SK-N-SH (cell line): ENCODE data around the gene AHCTF1. TPM values are rescaled to one million over a fixed set of nuclear protein-coding genes. Genes with fewer than 3 reads are reported as not detected.
"Not testable (repeated sequence)": the region's sequence is repeated elsewhere in the genome, so short reads cannot be mapped to it uniquely, and the experiment has no call there.

Experiments used
- CTCF ChIA-PET: fragments of 300-600, 350-600 bp; formaldehyde crosslinking; extraction: SDS; loops from one replicate; lab custom pipeline; 2021; lab: Yijun Ruan, JAX
- POLR2A ChIA-PET: fragments of 350-600 bp; sonication (Branson Sonifier 250); formaldehyde crosslinking; extraction: SDS; loops from one replicate; lab custom pipeline; 2020; ENCODE audit warnings: antibody characterized with exemption, inconsistent platforms; lab: Yijun Ruan, JAX
- DNase-seq: peaks from one replicate; pipeline ENCODE4 v3.0.0; 2012
- H2AFZ ChIP-seq: fragments of 200-600 bp; sonication (generic); 2 replicates; pipeline ENCODE4 v1.8.1; 2016; ENCODE audit warnings: antibody characterized with exemption, mild to moderate bottlenecking, low read depth
- H3F3A ChIP-seq: fragments of 200-600 bp; sonication (generic); replicated peaks from 2 replicates; pipeline ENCODE3; 2016; ENCODE audit warnings: antibody characterized with exemption, mild to moderate bottlenecking; ENCODE audit not compliant: insufficient read depth
- H3K27ac ChIP-seq, 2 experiments: fragments of 200-500 bp in 1 of 2; fragments of 200-600 bp in 1 of 2; sonication (Bioruptor generic) in 1 of 2; sonication (generic), shearing (Covaris generic) in 1 of 2; 2 replicates each; pipeline versions ENCODE4 v1.5.1 to v1.6.1; 2014 to 2016; ENCODE audit warnings: low read depth in 2 of 2, inconsistent platforms in 1 of 2, low read length in 1 of 2, mild to moderate bottlenecking in 1 of 2, mixed read lengths in 1 of 2
- H3K27me3 ChIP-seq: fragments of 200-600 bp; sonication (generic), shearing (Covaris generic); 2 replicates; pipeline ENCODE4 v1.6.1; 2016; ENCODE audit warnings: mixed run types; ENCODE audit not compliant: insufficient read depth
- H3K36me3 ChIP-seq, 2 experiments: fragments of 200-500 bp in 1 of 2; fragments of 200-600 bp in 1 of 2; sonication (Bioruptor generic) in 1 of 2; sonication (generic) in 1 of 2; replicated peaks in 1 of 2; 2 replicates each; pipeline versions ENCODE3 to v1.5.1; 2014 to 2016; ENCODE audit warnings: low read length in 1 of 2, mild to moderate bottlenecking in 1 of 2; ENCODE audit not compliant: insufficient read depth in 2 of 2, control insufficient read depth in 1 of 2
- H3K4me1 ChIP-seq, 2 experiments: fragments of 200-500 bp in 1 of 2; fragments of 200-600 bp in 1 of 2; sonication (Bioruptor generic) in 1 of 2; sonication (generic), shearing (Covaris generic) in 1 of 2; 2 replicates each; pipeline versions ENCODE4 v1.5.1 to v1.6.1; 2014 to 2016; ENCODE audit warnings: low read depth in 1 of 2, low read length in 1 of 2, mixed run types in 1 of 2; ENCODE audit not compliant: insufficient read depth in 2 of 2, control insufficient read depth in 1 of 2
- H3K4me2 ChIP-seq: fragments of 200-600 bp; sonication (generic), shearing (Covaris generic); 2 replicates; pipeline ENCODE4 v1.6.1; 2017; ENCODE audit warnings: mixed run types
- H3K4me3 ChIP-seq, 2 experiments: fragments of 200-500 bp in 1 of 2; fragments of 200-600 bp in 1 of 2; sonication (Bioruptor generic) in 1 of 2; sonication (generic), shearing (Covaris generic) in 1 of 2; 2 replicates each; pipeline versions ENCODE4 v1.5.1 to v1.8.1; 2014 to 2016; ENCODE audit warnings: low read depth in 2 of 2, inconsistent platforms in 1 of 2, low read length in 1 of 2, mild to moderate bottlenecking in 1 of 2, mixed read lengths in 1 of 2, moderate library complexity in 1 of 2
- H3K79me2 ChIP-seq: fragments of 200-600 bp; sonication (generic); 2 replicates; pipeline ENCODE4 v1.8.1; 2017; ENCODE audit warnings: mild to moderate bottlenecking; ENCODE audit not compliant: insufficient read depth
- H3K9ac ChIP-seq: fragments of 200-600 bp; sonication (generic); 2 replicates; pipeline ENCODE4 v1.6.1; 2017; ENCODE audit warnings: mixed run types
- H3K9me2 ChIP-seq: fragments of 200-600 bp; sonication (generic); 2 replicates; pipeline ENCODE4 v1.6.1; 2017; ENCODE audit warnings: mixed run types
- H3K9me3 ChIP-seq: fragments of 200-600 bp; sonication (generic); 2 replicates; pipeline ENCODE4 v1.6.1; 2017; ENCODE audit warnings: mixed run types, mild to moderate bottlenecking, moderate library complexity
- H4K20me1 ChIP-seq: fragments of 200-600 bp; sonication (generic); 2 replicates; pipeline ENCODE4 v1.6.1; 2017; ENCODE audit warnings: mild to moderate bottlenecking, mixed run types; ENCODE audit not compliant: insufficient read depth
- CHD2 ChIP-seq: fragments of 150-350 bp; IDR thresholded peaks from 2 replicates; pipeline ENCODE4 v1.6.1; 2018; ENCODE audit warnings: low read length; ENCODE audit not compliant: partially characterized antibody
- CTCF ChIP-seq: fragments of 200-600 bp; sonication (generic); IDR thresholded peaks from 2 replicates; pipeline ENCODE4 v1.6.1; 2017; ENCODE audit warnings: antibody characterized with exemption, mild to moderate bottlenecking, moderate library complexity
- ELF1 ChIP-seq: IDR thresholded peaks from 2 replicates; pipeline ENCODE4 v1.4.0; 2012
- GATA2 ChIP-seq: sonication (generic); formaldehyde crosslinking; IDR thresholded peaks from 2 replicates; pipeline ENCODE4 v1.5.0; 2020; ENCODE audit warnings: mild to moderate bottlenecking, missing genetic modification reagents
- JUND ChIP-seq: IDR thresholded peaks from 2 replicates; pipeline ENCODE4 v1.4.0; 2012
- MXI1 ChIP-seq: IDR thresholded peaks from 2 replicates; pipeline ENCODE4 v1.6.1; 2012; ENCODE audit warnings: mild to moderate bottlenecking, low read depth, low read length, improper control_type of control experiment
- NFIC ChIP-seq: IDR thresholded peaks from 2 replicates; pipeline ENCODE4 v1.4.0; 2012; ENCODE audit warnings: borderline replicate concordance
- PBX3 ChIP-seq: IDR thresholded peaks from 2 replicates; pipeline ENCODE4; 2012
- RAD21 ChIP-seq: IDR thresholded peaks from 2 replicates; pipeline ENCODE4 v1.6.1; 2012; ENCODE audit warnings: mild to moderate bottlenecking, low read length
- RFX5 ChIP-seq: IDR thresholded peaks from 2 replicates; pipeline ENCODE4 v1.6.1; 2012; ENCODE audit warnings: mild to moderate bottlenecking, improper control_type of control experiment, low read length
- TAF1 ChIP-seq: IDR thresholded peaks from 2 replicates; pipeline ENCODE4 v1.6.1; 2012; ENCODE audit warnings: low read depth, mild to moderate bottlenecking, low read length, moderate library complexity, borderline replicate concordance
- TCF12 ChIP-seq: IDR thresholded peaks from 2 replicates; pipeline ENCODE4 v1.4.0; 2012
- YY1 ChIP-seq: IDR thresholded peaks from 2 replicates; pipeline ENCODE4 v1.4.0; 2012; ENCODE audit warnings: low read depth, mild to moderate bottlenecking
- ZBTB33 ChIP-seq: IDR thresholded peaks from 2 replicates; pipeline ENCODE4 v1.4.0; 2012; ENCODE audit warnings: low read depth, borderline replicate concordance
- WGBS: methylation state at CpG from one replicate; pipeline ENCODE4 v1.1.6; 2017; ENCODE audit warnings: low lambda C conversion rate; 5-methylcytosine and 5-hydroxymethylcytosine counted together
- polyA plus RNA-seq, 3 experiments: library from polyadenylated mRNA; depleted of rRNA; stranded (reverse); fragments of >200 nt; gene quantifications; 2 replicates each; pipeline ENCODE4 v1.2.3, GENCODE V29; 2012
- TF ChIP-seq, protein P1 (sequence below): IDR thresholded peaks from 2 replicates; pipeline ENCODE4 v1.4.0; 2012; ENCODE audit warnings: low read depth, borderline replicate concordance

AHCTF1 gene
- polyA plus RNA-seq, 1 of the 3 experiments (the other 2 are of a cell fraction), result 8.5 TPM

GRCh38 chr1:246822154-246822553 is 109.6 kb downstream of the AHCTF1 start:
- H3K9me3 ChIP-seq, H3F3A ChIP-seq, H3K9ac ChIP-seq, H3K9me2 ChIP-seq, H3K4me1 ChIP-seq, CTCF ChIA-PET, H3K36me3 ChIP-seq, H3K4me2 ChIP-seq, DNase-seq, H3K27ac ChIP-seq, H3K27me3 ChIP-seq, H3K4me3 ChIP-seq, H3K79me2 ChIP-seq, H4K20me1 ChIP-seq, H2AFZ ChIP-seq, POLR2A ChIA-PET: not testable (repeated sequence)
- 67% methylated on average over 6 of the region's 7 CpGs for WGBS

DNA sequence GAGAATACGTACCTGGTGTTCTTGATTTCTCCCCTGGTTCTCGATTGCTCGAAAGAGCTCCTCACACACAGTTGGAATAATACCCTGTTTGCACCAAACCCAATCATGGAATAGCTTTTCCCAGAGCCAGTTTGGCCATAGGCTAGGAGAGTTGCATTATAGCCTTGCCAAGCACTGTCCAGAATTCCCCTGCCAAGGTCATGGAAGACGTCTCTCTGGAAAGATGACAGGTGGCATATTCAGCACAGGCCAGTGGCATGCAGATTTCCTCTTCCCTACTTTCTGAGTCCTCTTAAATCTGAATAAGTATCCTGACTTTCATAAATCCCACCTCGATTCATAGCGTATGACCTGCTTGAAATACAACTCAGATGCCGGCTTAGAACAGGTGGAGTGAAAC is 111.1 kb downstream of the AHCTF1 start:
- Histone ChIP-seq H3K9me3 (no peaks in the 10 kb centered on the region), H3K79me2 (no peaks in the 10 kb centered on the region), H3K4me3 (no peak overlapping the region), H3K36me3 (no peaks in the 10 kb centered on the region), H3K9ac (no peak overlapping the region), H2AFZ (no peak overlapping the region), H3K9me2 (no peaks in the 10 kb centered on the region), H3K27ac (no peak overlapping the region), H3F3A (no peaks in the 10 kb centered on the region), H4K20me1 (no peaks in the 10 kb centered on the region), H3K4me1 (no peaks in the 10 kb centered on the region), H3K4me2 (no peak overlapping the region), H3K27me3 (peaks cover 5% of the 10 kb centered on the region; the same call in 1 of the 2 replicates)
- WGBS, result 65% methylated on average over 7 of the region's 7 CpGs
- TF ChIP-seq RAD21 (no peak), GATA2 (CRISPR knock-in tag) (no peak), JUND (no peak), RFX5 (no peak), CHD2 (no peak), YY1 (no peak), NFIC (no peak), TCF12 (no peak), PBX3 (no peak), MXI1 (no peak), TAF1 (no peak), ELF1 (no peak), CTCF (no peak), ZBTB33 (no peak)
- TF ChIP-seq, protein P1, sequence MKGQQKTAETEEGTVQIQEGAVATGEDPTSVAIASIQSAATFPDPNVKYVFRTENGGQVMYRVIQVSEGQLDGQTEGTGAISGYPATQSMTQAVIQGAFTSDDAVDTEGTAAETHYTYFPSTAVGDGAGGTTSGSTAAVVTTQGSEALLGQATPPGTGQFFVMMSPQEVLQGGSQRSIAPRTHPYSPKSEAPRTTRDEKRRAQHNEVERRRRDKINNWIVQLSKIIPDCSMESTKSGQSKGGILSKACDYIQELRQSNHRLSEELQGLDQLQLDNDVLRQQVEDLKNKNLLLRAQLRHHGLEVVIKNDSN, result no peak
- CTCF ChIA-PET, result interaction anchor here (1.7 kb wide), 1 partner anchor 12 kb away, joined by 3 read pairs; no protein-coding TSS in a partner anchor
- POLR2A ChIA-PET, result no interaction called here
- DNase-seq, result no peak

- H3K4me3 ChIP-seq, H3F3A ChIP-seq, H3K4me2 ChIP-seq, H3K27ac ChIP-seq, H3K9me3 ChIP-seq, POLR2A ChIA-PET, H3K9ac ChIP-seq, H2AFZ ChIP-seq, H3K36me3 ChIP-seq, H4K20me1 ChIP-seq, H3K9me2 ChIP-seq, CTCF ChIA-PET, H3K4me1 ChIP-seq, H3K79me2 ChIP-seq: not testable (repeated sequence)
- 38% methylated on average over 3 of the region's 9 CpGs for WGBS
- peak; percentile 73 for DNase-seq
- H3K27me3 ChIP-seq, result peaks cover 26% of the 10 kb centered on the region; the same call in 1 of the 2 replicates
Measured at GRCh38 chr1:246817778-246818177, 114.0 kb downstream of the AHCTF1 start.
